DND-41 (cell line): ENCODE results near the gene CLEC19A.

Experiments used
- ATAC-seq: fragments of 200-7000 bp; cut with Tn5 transposase; 3 replicates; pipeline ENCODE4 v1.9.1; 2021; ENCODE audit warnings: low read depth; ENCODE audit not compliant: insufficient read depth
- DNase-seq: peaks from one replicate; pipeline ENCODE4 v3.0.0-alpha.2; 2020
- H2AFZ ChIP-seq: 2 replicates; pipeline ENCODE4 v1.6.0; 2012; ENCODE audit warnings: low read depth, low read length
- H3K27ac ChIP-seq: 2 replicates; pipeline ENCODE4 v1.5.1; 2012; ENCODE audit warnings: low read length, inconsistent platforms
- H3K27me3 ChIP-seq: fragments of 200-600 bp; sonication (generic); 2 replicates; pipeline ENCODE4 v1.6.0; 2012; ENCODE audit warnings: low read length, mild to moderate bottlenecking, inconsistent platforms; ENCODE audit not compliant: insufficient read depth, poor library complexity
- H3K36me3 ChIP-seq: 2 replicates; pipeline ENCODE4 v1.5.1; 2012; ENCODE audit warnings: low read length, inconsistent platforms; ENCODE audit not compliant: insufficient read depth
- H3K4me1 ChIP-seq: 2 replicates; pipeline ENCODE4 v1.5.1; 2012; ENCODE audit warnings: mild to moderate bottlenecking, low read length; ENCODE audit not compliant: insufficient read depth
- H3K4me2 ChIP-seq: 2 replicates; pipeline ENCODE4 v1.6.0; 2012; ENCODE audit warnings: mild to moderate bottlenecking, moderate library complexity, low read length, inconsistent platforms; ENCODE audit not compliant: insufficient read depth
- H3K4me3 ChIP-seq, 2 experiments: fragments of 200-600 bp in 1 of 2; shearing (Covaris generic) in 1 of 2; 2 replicates each; pipeline ENCODE4 v1.5.1; 2012 to 2016; ENCODE audit warnings: inconsistent platforms in 2 of 2, low read length in 2 of 2, mild to moderate bottlenecking in 2 of 2, low read depth in 1 of 2, moderate library complexity in 1 of 2
- H3K79me2 ChIP-seq: 2 replicates; pipeline ENCODE4 v1.6.0; 2012; ENCODE audit warnings: low read length, inconsistent platforms; ENCODE audit not compliant: insufficient read depth
- H3K9ac ChIP-seq: 2 replicates; pipeline ENCODE4 v1.6.0; 2012; ENCODE audit warnings: low read depth, mild to moderate bottlenecking, inconsistent platforms, low read length, moderate library complexity
- H3K9me3 ChIP-seq: 2 replicates; pipeline ENCODE4 v1.5.1; 2012; ENCODE audit warnings: low read length, moderate library complexity, mild to moderate bottlenecking, inconsistent platforms; ENCODE audit not compliant: insufficient read depth, severe bottlenecking
- H4K20me1 ChIP-seq: 2 replicates; pipeline ENCODE4 v1.6.0; 2012; ENCODE audit warnings: low read length; ENCODE audit not compliant: insufficient read depth
- CTCF ChIP-seq: IDR thresholded peaks from 2 replicates; pipeline ENCODE4 v1.5.1; 2012; ENCODE audit warnings: borderline replicate concordance, low read length, moderate library complexity, mild to moderate bottlenecking; ENCODE audit not compliant: poor library complexity, severe bottlenecking; ENCODE audit errors: extremely low read depth
- EZH2 ChIP-seq: IDR thresholded peaks from 3 replicates; pipeline ENCODE4 v1.6.1; 2012; ENCODE audit warnings: borderline replicate concordance, low read depth, mild to moderate bottlenecking, moderate library complexity, low read length, inconsistent platforms; ENCODE audit not compliant: severe bottlenecking

CLEC19A gene

DNA sequence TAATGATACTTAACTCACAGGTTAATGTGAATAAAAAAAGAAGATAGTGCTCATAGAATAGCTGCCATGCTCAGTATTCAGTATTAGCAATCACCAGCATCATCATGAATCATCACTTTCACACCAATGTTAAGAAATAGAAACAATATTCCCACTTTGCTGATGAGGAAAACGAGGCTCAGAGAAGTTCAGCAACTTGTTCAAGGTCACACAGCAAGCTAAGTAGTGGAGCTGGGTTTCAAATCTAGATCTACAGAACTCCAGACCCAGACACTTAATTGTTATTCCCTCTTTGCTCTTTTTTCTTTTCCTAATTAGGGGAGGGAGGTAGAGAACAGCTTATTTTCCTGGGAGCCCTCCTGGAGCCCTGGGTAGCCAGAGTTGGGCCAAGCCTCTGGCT, 22.9 kb downstream of the CLEC19A start:
- Histone ChIP-seq H3K4me3 (no peak overlapping the region), H3K9me3 (no peaks in the 10 kb centered on the region), H3K4me1 (no peaks in the 10 kb centered on the region), H3K27me3 (no peaks in the 10 kb centered on the region), H2AFZ (no peak overlapping the region), H3K27ac (no peak overlapping the region), H3K4me2 (no peak overlapping the region), H3K9ac (no peak overlapping the region), H3K36me3 (no peaks in the 10 kb centered on the region), H4K20me1 (no peaks in the 10 kb centered on the region), H3K79me2 (no peaks in the 10 kb centered on the region)
- ATAC-seq (no peak), DNase-seq (no peak)
- TF ChIP-seq EZH2 (no peak), CTCF (no peak)

DNA sequence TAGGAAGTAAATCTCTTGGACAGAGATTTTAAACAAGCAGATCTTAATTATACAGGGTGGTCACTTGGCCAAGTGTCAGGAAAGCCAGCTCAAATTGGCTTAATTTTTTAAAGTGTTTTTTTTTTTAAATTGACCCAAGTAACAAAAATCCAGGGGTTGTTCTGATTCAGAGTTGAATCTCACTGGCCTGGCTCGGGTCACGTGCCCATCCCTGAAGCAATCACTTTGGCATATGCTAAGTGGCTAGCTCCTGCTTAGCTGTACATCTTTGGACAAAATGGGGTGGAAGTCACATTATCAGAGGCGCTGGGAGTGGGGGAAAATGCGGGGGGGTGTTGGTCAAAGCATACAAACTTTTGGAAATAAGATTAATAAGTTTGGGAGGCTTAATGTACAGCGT, 23.6 kb downstream of the CLEC19A start:
- DNase-seq (no peak), ATAC-seq (no peak)
- Histone ChIP-seq H3K4me2 (no peak overlapping the region), H3K4me3 (no peak overlapping the region), H3K9ac (no peak overlapping the region), H3K4me1 (no peaks in the 10 kb centered on the region), H3K79me2 (no peaks in the 10 kb centered on the region), H3K27me3 (no peaks in the 10 kb centered on the region), H3K27ac (no peak overlapping the region), H4K20me1 (no peaks in the 10 kb centered on the region), H2AFZ (no peak overlapping the region), H3K36me3 (no peaks in the 10 kb centered on the region), H3K9me3 (no peaks in the 10 kb centered on the region)
- no peak for TF ChIP-seq EZH2
- TF ChIP-seq CTCF = no peak

DNA sequence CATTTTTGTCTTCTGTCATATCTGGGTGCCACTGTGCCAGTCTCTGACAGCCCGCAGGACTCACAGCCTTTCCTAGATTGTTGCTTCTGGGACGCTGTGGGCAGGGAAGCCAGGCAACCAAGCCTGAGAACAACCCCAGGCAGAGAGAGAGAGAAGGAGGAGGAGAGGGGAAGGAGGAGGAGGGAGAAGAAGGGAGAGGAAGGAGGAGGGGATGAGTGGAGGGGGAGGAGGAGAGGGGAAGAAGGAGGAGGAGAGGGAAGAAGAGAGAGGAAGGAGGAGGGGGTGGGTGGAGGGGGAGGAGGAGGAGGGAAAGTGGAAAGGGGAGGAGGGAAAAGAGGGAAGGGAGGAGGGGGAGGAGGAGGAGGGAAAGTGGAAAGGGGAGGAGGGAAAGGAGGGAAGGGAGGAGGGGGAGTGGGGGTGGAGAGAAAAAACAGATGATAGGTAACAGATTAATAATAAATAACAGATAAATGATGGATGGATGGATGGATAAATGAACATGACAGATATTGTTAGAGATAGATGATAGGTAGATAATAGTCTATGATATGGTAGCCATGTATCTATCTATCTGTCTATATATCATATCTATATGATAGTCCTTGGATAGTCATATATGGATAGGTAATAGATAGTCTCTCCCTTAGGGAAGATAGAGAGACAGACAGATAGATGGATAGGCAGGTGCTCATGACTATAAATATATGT, 29.3 kb downstream of the CLEC19A start:
- Histone ChIP-seq H4K20me1 (no peaks in the 10 kb centered on the region), H3K4me3 (no peak overlapping the region), H3K9me3 (no peaks in the 10 kb centered on the region), H2AFZ (no peak overlapping the region), H3K4me1 (no peaks in the 10 kb centered on the region), H3K79me2 (no peaks in the 10 kb centered on the region), H3K9ac (no peak overlapping the region), H3K27ac (no peak overlapping the region), H3K27me3 (no peaks in the 10 kb centered on the region), H3K36me3 (no peaks in the 10 kb centered on the region), H3K4me2 (no peak overlapping the region)
- DNase-seq = no peak
- TF ChIP-seq EZH2 (no peak), CTCF (no peak)
- ATAC-seq = no peak
